GM21529 (cell line): ENCODE measurements around the gene KCTD1.

ENCODE experiments used
- ATAC-seq: cut with Tn5 transposase; IDR thresholded peaks from one replicate; pipeline ENCODE4 v1.9.1; 2021; ENCODE audit not compliant: unreplicated experiment

KCTD1 gene

DNA sequence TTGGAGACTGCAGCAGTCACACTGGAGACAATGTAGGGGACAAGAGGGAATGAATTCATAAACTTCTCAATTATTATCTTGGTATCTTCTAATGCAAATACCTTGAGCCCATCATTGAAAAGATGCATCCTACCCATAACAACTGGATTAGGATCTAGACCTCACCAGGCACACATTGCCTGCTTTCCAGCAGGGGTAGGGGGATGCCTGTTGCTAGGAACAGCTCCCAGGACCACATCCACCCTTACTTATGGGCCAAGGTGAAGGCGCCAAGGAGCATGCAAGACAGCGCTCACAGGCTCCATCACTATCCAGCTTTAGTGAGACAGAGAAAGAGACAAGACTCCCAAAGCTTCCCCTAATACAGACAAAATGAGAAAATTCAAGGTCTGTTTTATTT is 24.4 kb downstream of the KCTD1 start:
- no peak for ATAC-seq

DNA sequence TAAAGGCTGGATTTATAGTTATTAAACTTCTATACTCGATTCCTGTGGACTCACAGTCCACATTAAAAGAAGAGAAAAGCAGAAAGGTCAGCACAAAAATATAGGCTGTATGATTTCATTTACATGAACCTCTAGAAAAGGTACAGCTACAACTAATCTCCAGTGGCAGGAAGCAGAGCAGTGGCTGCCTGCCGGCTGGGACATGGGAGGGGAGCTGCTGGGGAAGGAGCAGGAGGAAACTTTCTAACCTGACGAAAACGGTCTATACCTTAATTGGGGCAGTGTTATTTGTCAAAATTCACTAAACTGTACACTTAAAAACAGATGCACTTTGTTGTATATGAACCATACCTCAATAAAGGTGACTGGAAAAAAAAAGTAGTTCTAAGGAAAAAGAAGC is 26.7 kb downstream of the KCTD1 start:
- ATAC-seq = no peak

DNA sequence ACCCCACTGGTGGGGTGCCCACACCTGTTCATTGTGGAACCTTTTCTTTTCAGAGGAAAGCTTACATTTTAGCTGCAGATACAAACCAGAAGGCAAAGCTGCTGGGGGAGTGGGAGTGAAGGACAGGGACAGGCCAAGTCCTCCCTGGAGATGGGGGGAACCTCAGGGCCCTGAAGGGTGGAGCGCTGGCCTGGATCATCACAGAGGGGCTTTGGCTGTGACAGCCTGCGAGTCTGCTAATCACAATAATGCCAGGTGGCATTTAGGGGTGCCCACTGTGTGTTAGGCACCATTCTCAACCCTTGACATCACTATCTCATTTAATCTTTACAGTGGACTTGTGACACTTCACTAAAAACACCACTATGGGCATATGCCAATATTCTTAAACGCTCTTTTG is 27.4 kb downstream of the KCTD1 start:
- no peak for ATAC-seq

DNA sequence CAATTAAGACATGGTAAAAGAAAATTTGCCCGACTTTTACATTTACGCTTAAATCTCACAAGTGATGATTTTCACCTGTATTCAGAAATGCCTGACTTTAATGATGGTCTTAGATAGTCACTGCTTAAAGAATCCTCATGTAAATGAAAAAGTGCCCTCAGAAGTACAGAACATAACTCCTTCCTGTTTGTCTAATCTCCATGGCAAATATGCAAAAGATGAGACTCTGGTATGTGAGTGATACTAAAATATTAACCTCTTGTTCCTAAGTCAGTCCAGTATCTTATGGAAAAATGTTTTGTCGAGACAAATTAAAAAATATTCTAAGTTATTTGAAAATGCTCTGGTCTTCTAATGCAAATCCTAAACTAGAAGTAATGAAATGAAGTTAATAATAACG is 29.2 kb downstream of the KCTD1 start:
- ATAC-seq = no peak

DNA sequence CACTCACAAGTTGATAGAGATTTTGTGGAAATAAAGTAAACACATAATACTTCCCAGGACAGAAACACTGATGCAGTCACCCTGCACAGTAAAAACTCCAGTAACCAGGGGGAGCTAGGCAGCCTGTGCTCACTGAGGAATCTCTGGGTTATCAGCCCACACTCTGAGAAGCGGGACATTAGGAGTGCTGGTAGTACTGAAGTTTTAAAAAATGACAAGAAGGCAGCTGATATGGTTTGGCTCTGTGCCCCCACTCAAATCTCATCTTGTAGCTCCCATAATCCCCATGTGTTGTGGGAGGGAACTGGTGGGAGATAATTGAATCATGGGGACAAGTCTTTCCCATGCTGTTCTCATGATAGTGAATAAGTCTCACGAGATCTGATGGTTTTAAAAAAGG is 31.4 kb downstream of the KCTD1 start:
- ATAC-seq = no peak

DNA sequence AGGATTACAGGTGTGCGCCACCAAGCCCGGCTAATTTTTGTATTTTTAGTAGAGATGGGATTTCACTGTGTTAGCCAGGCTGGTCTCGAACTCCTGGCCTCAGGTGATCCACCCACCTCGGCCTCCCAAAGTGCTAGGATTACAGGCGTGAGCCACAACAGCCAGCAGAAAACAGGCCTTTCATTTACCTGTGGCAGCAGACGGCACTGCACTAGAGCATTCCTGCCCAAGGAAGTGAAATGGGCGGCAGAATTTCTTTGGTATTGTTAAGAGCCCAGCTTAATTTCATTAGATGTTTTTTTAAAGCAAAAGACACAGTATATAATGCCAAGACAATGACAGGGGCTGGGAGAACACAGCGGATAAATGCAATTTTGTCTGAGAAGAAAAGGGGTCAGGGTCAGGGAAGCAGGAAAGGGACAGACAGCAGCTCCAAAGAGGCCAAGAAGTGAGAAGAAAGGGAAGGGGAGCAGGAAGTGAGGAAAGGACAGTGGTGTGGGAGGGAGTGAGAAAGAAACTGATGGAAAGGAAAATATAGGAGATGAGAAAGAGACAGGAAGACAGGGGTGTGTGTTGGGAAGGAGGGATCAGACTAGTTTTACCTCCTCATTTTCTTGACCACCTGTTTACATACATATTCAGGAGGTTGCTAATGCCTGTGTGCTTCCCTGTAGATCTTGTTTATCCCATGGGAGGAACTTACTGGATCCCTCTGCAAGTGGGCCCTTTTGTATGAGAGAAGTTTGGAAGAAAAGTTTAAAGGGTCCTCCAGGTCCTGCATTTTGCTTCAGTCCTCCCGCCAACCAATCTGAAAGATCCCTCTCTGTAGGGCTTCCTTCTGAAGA is 32.5 kb downstream of the KCTD1 start:
- no peak for ATAC-seq

DNA sequence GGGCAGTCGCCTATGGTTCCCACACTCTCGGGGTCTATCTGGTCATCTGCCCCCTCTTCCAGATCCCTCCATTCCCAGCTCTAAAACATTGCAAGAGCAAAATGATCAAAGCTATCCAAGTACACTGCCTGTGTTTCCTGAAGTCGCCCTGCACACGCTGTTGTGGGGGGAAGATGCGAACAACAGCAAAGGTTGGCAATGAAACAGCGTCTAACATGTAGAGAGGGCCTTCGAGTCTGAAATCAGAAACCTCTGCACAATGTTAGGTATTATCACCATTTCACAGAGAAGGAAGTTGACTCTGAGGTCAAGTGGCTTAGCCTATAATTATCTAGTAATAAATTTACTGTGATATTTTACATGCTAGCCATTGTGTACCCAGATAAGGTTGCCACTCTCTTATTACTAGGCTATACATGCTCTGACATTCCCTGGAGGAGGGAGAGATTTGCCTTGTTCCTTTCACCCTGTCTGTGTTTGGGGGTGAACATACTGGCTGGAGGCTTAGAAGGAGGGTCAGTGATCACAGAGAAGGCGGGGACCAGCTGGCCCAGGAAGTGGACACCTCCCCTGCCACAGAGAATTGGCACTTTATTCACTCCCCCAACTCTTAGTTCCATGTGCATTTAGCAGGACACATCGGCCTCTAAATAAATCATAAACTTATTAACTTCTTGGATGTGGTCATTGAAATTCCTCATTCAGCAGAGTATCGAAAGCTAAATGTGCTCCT is 36.8 kb downstream of the KCTD1 start:
- ATAC-seq = no peak

DNA sequence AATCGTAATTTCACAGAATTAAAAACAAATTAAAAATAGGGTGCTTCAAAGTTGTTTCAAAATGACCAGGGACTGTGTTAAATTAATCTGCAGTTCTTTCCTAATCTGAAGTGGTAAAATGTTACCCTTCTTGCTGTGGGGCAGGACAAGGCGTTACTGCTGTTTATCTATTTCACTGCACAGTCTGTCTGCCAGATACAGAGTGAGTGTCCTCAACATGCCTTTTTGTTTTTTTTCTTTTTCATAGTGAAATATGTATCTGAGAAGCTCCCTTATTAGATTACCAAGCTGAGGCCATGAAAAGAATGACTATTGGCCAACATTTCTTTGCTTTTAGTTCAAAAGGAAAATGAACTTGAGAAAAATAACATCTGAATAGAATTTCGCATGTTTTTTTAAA is 38.0 kb downstream of the KCTD1 start:
- ATAC-seq = no peak

DNA sequence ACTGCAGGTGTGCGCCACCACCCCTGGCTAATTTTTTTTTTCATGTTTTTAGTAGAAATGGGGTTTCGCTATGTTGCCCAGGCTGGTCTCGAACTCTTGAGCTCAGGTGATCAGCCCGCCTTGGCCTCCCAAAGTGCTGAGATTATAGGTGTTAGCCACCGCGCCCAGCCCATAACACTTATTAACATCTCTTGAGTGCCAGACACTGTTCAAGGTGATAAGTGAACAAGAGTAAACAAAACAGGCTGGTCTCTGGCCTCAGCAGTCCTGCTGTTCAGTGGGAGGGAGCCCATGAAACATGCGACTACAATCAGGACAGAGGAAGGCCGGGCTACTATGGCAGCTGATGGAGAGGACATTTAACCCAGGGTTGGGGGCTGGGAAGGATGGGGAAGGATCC is 42.3 kb downstream of the KCTD1 start:
- no peak for ATAC-seq

DNA sequence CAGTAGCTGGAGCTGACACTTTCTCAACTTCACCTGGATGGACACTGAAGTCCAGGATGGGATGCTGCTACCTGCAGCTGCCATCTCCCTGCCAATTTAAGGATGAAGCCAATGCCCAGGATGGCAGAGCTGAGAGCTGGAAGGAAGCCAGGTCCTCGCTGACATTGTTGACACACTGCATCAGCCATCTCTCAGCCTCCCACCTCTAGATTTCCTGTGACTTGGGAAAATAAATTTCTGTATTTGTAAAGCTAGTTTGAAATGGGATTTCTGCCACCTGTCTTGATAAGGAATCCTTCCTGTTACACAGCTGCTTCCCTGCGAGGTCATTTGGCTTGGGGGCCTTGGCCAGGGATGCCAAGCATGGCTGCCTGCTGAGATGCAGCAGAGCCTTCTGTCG is 43.5 kb downstream of the KCTD1 start:
- no peak for ATAC-seq

DNA sequence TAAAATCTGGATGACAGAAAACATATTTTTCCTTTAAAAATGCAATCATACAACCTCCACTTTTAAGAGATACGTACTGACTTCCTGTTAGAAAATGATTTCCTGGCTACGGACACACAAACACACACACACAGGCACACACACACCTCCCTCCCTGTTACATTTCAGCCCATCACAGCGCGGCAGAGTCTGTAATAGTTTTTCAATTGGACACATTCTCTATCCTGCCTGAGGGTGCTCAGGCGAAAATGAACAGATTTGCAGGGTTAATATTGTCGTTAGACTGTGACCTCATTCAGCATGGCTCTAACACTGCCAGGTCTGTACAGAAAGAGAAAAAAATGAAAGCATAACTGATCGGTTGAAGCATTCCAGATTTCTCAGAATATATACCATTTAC is 45.0 kb downstream of the KCTD1 start:
- no peak for ATAC-seq

DNA sequence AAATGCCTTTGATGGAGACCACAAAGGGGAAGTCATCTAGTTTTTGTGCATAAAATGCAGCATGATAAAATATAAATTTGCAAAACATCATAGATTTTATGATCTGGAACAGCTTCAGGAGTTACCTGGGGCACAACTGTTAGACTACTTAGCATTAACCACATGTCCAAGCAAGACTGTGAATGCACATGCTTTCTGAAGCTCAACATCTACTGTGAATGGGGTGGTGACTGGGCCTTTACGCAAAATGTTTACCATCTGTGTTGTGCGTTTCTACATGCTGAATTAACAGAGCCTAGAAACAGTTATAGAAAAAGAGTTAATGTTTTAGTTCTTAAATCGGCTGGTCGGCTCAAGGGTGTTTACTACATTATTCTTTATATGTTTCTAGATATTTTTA is 45.5 kb downstream of the KCTD1 start:
- ATAC-seq = no peak

DNA sequence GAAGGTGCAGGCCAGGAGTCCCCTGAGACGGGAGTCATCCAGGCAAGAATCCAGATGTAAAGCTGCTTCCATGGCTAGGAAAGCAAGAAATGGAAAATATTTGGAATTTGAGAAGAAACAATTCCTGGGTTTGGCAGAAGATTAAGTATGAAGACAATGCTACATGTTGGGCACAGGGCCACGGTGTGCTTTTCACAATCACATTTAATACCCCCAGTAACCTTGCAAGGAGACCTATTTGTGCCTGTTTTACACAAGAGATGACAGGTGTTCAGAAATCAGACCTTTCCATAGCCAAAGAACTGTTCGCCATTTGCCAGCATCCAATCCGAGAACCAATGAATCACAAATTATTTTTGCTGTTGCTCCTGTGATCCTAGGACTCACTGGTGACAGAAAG is 50.5 kb downstream of the KCTD1 start:
- no peak for ATAC-seq

DNA sequence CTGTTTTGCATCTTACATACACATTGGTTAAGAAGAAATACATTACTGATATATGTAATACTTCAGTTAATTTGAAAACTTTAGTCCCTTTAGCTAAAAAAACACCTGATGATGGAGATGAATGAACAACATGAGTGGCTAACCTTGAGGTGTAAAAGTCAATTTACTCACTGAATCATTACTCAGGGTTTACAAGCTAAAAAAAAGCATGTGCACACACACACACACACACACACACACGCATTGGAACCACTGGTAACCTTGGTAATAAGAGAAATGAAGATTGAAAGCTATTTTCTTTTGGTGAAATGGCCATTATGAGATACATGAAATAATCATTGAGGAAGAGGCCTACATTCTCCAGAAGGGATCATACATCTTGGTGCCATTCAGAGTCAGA is 51.8 kb downstream of the KCTD1 start:
- ATAC-seq = no peak

DNA sequence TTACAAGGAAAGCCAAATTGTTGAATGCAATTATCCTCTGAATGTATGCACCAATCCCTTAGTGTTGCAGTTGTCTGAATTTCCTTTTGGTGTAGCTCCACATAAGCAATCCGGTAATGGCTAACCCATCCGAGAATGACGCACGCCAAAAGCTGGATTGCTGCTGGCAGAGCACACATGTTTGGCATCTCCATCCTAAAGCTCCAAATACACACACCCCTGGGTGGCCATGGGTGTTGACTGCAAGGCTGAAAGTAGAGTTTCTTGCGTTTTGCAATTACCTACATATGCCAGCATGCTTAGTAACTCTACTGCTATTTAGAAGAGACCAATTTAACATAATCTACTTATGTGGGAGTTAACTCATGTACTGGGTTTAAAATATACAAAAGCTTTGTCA is 53.1 kb downstream of the KCTD1 start:
- ATAC-seq = no peak

DNA sequence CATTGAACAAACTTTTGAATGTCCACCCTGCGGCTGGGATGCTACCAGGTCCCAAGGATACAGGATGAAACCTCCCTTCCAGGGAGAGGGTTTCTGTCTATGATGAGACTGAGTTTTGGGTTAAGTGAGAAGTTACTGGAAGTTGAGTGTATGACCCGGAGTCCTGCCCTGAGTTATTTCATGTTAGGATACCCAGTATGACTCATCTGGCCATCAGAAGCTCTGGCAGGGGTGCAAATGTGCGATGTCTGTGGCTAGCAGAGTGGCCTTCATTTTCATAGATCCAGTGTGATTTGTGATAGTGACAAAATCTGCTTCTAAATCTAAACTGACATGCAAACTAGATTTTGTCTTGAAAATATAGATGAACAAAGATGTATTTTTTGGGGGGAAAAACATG is 55.3 kb downstream of the KCTD1 start:
- ATAC-seq = no peak

DNA sequence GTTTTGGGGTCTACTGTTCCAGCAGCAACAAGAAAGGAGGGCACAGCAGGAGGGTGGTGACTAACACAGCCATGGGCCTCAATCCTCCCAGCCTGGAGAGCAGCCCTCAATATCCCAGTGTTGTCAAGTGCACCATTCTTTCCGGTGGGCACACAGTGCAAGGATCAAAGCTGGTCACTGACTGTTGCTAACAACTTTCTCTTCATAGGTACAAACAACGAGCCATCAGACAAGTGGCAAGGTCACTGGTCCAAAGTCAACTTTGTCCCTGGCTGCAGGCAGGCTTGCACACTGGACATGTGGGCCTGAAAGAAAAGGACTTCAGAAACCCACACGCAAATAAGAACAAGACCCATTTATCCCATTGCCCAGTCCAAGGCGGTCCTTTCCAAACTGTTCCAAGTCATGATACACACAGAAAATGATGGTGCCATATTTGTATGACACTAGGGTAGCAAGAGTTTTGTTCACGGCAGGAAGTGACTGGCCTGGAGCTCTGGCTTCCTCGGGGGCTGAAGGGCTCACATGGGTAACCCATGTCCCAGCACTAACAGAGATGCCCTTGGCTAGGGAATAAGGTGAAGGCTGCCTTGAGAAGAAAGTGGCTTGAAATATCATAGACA is 57.0 kb downstream of the KCTD1 start:
- ATAC-seq = no peak

DNA sequence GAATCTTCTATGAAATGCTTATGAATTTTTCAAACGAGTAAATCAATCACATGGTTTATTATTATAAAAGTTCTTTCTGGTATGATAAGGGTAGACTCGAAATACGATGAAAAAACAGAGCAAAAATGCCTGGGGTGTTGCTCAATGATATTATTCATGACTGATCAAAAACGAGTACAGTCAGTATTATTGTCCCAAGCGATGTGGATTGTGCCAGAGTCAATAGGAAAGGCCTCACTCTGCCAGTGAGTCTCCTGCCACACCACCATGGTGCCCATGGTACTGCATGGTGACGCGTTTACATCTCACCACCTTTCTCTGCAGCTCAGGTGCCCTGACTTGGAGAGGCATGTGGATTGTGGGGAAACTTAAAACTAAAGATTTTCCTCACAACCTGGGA is 58.5 kb downstream of the KCTD1 start:
- ATAC-seq = no peak

DNA sequence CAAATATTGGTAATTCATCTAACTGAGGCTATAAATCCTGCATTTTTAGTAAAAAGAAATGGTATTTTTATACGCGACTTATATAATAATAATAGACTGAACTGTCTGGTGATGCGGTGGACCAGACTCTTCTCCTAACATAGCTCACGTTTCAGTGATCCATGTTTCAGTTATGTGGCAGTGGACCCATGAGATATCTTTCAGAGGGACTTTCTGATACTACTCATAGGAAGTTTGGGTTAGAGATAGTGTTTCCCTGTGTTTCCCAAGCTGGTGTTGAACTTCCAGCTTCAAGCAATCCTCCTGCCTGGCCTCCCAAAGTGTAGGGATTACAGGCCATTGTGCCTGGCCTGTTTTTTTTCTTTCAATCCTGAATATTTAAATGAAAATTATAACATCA is 59.2 kb downstream of the KCTD1 start:
- ATAC-seq = no peak

DNA sequence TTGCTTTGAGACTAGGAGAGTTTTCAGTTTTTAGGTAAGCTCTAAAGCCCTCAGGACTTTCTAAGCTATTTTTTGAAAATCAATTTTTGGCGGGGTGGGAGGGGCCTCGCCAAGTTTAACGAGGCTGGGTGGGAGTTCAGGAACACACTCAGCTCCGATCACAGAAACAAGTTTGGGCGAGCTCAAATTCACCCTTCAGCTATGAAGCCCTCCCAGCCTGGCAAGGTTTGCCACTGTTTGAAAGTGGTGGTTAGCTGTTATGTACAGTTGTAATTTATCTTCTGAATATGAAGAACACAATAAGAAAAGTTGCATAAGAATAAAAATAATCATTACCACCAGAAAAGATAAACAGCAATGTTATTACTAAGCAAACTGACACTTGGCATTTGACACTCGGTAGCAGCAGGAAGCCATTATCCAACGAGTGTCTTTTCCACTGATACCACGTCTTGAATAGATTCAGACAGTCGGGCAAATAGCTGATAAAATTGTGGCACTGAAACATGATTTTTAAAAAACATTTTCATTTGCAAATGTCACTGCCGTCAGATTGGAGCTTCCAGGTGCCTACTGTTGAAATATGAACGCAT is 59.8 kb downstream of the KCTD1 start:
- ATAC-seq = no peak

DNA sequence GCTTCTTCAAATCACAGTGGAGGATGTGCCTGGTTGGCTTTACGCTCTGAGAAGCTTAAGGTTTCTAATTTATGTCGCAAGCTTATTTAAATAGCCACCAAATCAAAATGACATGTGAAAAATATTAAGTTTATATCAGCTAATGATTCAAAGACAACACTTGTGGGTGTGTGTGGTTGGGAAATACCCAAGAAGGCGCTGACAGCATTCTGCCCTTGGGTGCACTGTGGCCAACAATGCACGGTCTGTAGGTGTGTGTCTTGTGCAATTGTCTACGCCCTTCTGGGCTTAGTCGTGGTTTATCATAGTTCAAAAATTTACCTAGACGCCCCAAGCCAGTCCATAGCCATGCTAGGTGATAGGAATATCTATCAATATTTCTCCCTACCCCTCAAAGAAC is 60.9 kb downstream of the KCTD1 start:
- ATAC-seq = peak; percentile 68

DNA sequence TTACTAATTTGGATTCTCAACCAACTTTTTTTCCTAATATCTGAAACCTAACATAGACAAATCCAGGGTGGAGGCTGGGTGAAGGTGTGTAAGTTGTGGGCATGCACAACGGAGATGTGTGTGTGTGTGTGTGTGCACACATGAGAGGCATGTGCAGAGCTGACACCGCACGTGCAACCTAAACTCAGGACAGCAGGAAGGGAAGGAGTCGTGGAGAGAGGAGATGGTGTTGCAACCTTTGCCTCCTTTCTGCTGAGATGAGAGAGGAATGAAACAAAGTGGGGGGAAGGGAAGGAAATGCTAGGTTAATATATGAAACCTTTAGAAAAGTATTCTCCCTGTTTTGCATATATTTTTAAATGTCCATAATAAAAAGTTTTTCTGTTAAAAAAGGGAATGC is 64.7 kb downstream of the KCTD1 start:
- no peak for ATAC-seq
